Epithelial cell of proximal tubule (primary cell): Measurements from ENCODE around the gene CCDC187. TPM values are rescaled to one million over a fixed set of nuclear protein-coding genes. Genes with fewer than 3 reads are reported as not detected.

Experiments
- DNase-seq: peaks from one replicate; pipeline ENCODE4 v3.0.0-alpha.2; 2011; ENCODE audit warnings: low read depth
- H3K4me3 ChIP-seq: 2 replicates; pipeline ENCODE4 v1.5.1; 2011; ENCODE audit warnings: low read depth, mild to moderate bottlenecking, low read length
- total RNA-seq: library from RNA; depleted of rRNA; stranded (reverse); fragments of >200 nt; gene quantifications from 2 replicates; pipeline ENCODE4 v1.2.3, GENCODE V29; 2015
- TF ChIP-seq, protein P1 (sequence below): conservative IDR thresholded peaks from 2 replicates; pipeline ENCODE4 v1.5.1; 2012; ENCODE audit warnings: low read depth, mild to moderate bottlenecking, low read length

Gene CCDC187
- total RNA-seq, 1 donor from 2014 or later = 0.75 TPM

DNA sequence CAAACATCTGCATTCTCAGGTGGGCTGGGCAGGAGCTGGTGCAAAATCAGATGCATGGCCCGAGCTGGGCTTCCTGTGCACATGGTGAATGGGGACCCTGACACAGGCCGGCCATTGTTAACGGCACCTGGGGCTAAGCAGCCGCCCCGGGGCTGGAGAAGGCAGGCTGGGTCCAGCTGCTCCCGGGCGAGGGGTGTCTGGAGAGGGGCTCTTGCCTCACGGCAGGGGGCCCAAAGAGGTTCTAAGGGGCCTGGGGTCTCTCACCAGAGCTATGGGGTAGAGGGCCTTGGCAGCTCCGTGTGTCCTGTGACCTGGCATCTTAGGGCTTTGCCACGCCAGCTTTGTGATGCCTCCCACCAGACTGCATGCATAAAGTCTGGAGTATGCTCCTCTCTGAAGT lies 53.2 kb downstream of the CCDC187 start:
- DNase-seq = no peak
- TF ChIP-seq, protein P1, sequence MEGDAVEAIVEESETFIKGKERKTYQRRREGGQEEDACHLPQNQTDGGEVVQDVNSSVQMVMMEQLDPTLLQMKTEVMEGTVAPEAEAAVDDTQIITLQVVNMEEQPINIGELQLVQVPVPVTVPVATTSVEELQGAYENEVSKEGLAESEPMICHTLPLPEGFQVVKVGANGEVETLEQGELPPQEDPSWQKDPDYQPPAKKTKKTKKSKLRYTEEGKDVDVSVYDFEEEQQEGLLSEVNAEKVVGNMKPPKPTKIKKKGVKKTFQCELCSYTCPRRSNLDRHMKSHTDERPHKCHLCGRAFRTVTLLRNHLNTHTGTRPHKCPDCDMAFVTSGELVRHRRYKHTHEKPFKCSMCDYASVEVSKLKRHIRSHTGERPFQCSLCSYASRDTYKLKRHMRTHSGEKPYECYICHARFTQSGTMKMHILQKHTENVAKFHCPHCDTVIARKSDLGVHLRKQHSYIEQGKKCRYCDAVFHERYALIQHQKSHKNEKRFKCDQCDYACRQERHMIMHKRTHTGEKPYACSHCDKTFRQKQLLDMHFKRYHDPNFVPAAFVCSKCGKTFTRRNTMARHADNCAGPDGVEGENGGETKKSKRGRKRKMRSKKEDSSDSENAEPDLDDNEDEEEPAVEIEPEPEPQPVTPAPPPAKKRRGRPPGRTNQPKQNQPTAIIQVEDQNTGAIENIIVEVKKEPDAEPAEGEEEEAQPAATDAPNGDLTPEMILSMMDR = no peak
- H3K4me3 ChIP-seq = no peak overlapping the region

DNA sequence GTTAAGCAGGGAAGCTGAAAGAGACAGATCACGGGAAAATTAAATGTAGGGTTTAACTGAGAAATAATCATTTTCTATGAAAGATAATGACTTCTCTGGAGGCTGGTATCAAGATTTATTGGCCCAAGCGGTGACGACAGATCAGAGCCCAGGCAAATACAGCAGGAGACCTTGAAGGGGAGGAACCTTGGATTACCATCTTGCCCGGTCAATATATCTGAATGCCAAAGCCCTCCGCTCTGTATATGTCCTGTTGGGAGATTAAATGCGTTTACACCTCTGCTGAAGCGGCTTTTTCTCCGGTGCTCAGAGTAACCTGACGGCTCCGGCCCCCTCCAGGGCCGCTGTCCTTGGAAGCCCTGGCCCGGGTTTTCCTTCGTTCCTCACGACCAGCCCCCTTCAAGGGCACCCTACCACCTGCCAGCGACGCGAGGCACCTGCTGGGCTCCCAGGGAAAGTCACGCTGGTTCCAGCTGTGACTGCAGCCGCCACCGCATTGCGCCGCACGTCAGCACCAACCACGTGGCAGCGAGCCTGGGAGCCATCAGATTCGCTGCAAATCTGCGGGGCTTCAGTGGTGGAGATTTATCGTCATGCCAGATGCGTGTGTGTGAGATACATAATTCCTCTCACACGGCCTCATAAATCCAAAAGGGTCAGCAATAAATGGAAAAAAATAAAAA lies 53.9 kb downstream of the CCDC187 start:
- TF ChIP-seq, protein P1 = no peak
- no peak for DNase-seq
- no peak overlapping the region for H3K4me3 ChIP-seq

DNA sequence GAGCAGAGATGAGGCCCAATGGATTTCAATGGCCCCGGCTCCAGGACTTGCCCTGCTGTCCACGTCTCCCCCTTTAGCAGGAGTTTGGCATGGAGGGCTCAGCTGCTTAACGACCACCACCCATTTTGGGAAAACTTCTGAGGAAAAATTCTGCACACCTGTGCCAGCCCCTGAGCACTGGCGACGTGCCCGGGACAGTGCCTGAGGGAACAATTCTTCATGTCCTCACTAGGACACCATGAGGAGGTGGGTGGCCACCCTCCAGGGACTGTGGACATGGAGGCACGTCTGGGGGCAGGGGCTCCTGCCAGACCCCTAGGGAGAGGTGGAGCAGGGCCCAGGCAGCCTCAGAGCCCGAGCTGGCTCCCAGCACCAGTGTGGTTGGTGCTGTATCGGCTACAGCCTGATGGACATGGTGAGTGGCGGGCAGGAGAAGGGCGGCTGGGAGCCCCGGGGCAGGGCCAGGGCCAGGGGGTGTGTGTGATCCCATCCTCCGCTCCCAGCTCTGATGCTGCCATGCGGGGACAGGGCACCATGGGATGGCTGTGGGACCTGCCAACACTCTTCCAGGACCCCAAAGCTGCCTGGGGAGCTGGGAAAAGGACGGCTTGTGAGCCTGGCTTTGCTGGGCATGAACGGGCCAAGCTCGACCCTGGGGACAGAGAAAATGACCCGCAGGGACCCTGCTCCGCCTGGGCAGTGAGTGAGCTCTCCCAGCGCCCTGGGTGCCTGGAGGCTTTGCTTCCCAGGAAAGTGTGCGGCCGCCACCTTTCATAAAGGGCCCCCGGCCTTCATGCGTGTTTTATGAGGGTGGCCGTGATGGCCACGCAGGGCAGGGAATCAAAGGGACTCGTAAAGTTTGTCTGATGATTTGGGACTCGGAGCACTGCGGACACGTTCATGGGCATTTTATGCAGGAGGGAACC lies 54.7 kb downstream of the CCDC187 start:
- H3K4me3 ChIP-seq = no peak overlapping the region
- TF ChIP-seq, protein P1 = no peak
- no peak for DNase-seq

DNA sequence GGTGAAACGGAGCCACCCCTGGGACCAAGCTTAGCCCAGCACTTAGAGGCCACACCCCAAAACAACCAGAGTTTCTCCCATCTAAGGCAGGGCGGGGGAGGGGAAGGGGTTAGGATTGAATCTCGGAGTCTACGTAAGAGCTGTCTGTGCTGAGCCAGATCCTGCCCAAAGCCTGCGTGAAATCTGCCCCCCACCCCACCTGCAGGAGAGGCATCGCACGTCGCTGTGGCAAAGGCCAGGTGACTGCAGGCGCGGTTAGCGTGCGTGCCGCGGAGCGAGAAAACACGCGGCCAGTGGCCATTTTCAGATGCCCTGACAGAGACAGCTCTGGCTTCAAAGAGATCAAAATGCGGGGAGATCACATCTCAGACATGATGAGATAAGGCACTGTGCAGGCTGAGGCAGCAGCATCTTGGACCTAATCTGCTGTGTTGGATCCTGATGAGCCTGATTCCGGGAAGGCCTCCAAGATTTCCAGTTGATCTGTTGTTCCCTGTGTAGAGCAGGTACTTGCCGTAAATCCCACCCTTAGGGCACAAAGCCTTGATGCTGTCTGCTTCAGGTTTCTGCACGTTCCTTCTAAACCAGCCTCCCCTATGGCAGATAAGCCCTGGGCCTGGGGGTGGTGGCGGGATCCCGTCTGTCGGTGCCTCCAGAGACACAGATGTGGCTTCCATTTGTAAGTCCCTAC lies 55.8 kb downstream of the CCDC187 start:
- DNase-seq = no peak
- TF ChIP-seq, protein P1 = no peak
- no peak overlapping the region for H3K4me3 ChIP-seq

DNA sequence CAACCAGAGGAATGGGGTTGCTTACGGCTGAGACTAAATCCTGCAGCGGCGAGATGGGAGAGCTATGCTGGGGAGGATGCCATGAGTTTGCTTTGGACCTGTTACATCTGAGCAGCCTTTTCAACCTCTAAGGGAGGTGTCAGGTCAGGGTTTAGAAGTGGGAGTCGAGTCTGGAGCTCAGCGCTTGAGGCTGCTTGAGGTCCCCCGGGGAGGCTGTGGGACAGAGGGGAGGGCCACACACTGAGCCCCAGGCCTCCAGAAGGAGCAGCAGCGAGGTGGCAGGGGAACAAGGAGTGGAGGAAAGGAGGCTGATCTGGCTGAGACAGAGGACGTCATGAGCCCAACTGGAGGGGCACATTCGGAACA lies 56.4 kb downstream of the CCDC187 start:
- DNase-seq = no peak
- TF ChIP-seq, protein P1 = no peak
- no peak overlapping the region for H3K4me3 ChIP-seq

DNA sequence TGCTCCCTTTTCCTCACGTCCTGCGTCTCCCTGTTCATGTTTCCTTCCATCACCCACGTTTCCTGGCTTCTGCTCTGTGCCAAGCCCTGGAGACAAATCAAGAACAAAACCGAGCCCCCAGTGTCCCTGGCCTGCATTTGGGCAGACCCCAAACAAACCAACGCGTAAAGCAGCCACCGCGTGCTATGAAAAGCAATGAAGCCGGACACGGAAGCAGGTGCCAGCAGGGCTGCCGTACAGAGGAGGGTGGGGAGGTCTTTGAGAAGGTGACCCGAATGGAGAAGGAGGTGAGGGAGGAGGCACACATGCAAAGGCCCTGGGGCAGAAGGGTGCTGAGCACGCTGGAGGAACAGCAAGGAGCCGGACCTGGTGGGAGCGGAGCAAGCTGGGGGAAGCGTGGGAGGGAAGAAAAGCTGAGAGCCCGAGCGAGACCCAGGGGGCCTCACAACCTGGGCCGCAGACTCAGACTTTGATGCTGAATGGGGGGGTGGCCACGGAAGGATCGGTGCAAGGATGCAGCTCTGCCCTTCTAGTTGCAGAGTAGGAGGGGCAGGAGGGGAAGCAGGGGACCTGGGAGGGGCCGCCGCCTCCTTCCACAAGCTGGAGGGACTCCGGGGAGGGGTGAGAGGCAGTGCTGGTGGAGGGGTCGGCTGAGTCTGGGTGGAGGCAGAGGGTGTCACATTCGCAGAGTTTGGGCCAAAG lies 56.9 kb downstream of the CCDC187 start:
- H3K4me3 ChIP-seq = no peak overlapping the region
- TF ChIP-seq, protein P1 = no peak
- DNase-seq = no peak
